ENCODE data around the gene ANXA11. TPM values are rescaled to one million over a fixed set of nuclear protein-coding genes. Genes with fewer than 3 reads are reported as not detected.

ANXA11 gene
- total RNA-seq, 1 donor from 2014 or later, result 231 TPM

DNA sequence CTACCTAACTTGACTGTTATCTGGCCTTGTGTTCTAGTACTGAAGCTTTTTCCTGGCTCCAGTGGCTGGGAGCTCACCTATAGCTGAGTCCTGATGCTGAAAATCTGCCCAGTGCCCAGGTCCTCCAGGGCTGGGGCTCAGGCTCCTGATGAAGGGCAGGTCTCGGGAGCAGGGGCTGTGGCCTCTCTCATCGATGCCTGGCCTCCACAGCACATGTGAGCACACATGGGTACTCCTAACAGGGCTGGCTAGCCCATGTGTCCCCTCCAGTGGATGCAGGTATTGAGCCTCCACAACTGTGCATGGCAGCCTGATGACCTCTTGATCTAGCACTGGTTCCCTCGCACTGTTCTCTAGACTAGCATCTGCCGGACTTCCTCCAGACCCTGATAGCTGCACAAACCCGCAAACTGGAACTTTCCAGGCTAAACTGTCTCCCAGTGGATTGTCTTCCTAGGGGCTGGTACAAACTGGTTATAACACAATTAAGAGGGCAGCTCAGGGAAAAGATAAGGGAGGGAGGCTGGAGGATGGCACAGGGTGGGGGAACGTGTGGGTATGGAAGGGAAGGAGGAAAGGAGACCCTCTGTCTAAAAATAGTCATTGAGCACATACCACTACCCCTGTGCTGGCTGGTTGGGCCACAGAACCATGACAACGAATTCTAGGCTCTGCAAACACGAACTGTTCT is 37.7 kb downstream of the ANXA11 start:
- intact Hi-C loops (cut with micrococcal nuclease), result no loop called here

DNA sequence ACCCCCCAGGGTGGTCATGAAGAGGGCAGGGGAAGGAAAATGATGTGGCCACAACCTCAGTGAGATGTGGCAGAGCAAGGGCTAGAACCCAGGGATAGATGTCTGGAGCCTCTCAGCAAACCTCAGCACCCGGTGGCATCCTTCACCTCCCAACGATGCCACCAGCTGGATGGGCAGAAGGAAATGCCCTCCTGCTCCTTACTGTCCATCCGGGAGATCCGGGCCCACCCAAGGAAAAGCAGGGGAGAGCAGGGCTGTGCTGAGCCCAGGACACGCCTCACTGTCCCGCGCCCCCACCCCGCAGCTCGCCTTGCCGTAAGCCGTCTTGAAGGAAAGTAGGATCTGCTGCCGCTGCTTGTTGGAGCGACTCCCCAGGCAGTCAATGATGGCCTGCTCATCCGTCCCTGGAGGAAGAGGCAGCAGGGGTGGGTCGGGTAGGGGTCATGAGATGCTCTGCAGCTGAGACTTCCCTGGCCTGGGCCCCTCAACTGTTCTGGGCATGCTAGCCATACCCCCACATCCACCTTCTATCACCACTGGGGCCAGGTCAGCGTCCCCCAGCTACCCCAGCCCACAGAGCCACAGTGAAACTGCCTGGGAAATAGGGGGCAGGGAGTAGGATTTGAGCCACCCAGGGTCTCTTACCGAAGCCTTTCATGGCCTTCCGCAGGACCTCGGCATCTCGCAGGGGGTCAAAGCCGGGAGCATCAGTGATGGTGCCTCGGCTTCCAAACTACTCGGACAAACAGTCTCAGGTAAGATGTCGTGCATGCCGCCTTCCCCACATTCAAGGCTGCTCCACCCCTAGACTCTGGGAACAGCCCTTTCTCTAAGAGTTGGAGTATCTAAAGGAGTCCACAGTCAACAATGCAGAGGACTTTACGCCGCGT is 38.5 kb downstream of the ANXA11 start:
- intact Hi-C loops (cut with micrococcal nuclease), result no loop called here

DNA sequence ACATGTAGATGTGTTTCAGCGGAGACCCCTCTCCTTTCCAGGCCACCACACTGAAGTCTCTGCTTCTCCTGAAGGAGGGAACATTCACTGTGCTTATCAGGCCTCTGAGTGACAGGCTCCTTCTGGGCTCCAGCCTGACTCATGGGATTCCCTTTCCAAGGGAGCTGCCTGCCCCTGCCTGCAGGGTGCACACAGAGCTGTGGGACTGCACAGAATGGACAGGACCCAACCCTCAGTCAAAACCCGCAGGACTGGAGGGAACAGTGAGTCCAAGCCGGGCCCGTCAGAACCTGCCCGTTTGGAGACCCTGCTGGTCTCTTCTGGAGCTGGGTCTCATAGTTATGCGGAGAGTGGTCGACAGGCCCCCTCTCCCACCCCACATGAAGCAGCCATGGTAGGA is 40.2 kb downstream of the ANXA11 start:
- intact Hi-C loops (cut with micrococcal nuclease), result no loop called here

DNA sequence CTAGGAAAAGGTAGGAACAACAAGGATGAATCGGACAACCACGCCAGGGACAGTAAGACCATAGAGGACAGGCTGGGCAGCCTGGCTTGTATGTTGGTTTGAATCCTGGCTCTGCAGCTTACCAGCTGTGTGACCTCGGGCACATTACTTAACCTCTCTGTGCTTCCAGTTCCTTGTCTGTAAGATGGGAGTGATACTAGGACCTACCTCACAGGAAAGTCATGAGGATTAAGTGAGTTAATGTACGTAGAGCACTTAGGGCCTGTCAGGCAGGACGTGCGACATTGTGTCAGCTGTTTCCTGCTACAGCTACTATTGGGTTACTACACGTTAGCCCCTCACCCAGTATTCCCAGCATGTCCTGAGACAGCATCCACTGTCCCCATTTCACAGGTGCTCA is 40.7 kb downstream of the ANXA11 start:
- intact Hi-C loops (cut with micrococcal nuclease), result no loop called here

DNA sequence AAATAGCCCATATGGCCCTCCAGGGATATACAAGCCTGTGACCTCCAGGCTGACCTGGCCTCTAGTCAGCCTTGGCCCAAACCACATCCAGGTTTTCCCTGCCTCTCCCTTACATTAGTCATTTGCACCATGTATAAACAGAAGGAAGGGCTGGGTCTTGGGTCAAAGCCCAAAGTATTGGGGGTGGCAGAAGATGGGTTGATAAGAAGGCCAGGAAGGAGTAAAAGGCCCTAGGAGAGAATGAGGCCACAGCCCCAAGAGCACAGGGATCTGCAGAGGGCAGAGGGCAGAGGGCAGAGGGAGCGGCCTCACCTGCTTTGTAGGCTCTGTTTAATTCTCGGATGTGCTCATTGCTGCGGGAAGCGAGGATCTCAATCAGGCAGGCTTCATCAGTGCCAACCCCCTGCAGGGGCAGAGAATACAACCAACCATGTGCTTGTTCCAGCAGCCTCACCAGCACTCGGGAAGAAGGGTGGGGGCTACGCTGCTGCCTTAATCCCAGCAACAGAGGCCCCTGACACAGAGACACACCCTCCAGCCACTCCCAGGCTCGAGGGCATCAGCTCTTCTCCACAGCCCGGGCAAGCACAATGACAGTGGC is 41.5 kb downstream of the ANXA11 start:
- intact Hi-C loops (cut with micrococcal nuclease), result no loop called here

DNA sequence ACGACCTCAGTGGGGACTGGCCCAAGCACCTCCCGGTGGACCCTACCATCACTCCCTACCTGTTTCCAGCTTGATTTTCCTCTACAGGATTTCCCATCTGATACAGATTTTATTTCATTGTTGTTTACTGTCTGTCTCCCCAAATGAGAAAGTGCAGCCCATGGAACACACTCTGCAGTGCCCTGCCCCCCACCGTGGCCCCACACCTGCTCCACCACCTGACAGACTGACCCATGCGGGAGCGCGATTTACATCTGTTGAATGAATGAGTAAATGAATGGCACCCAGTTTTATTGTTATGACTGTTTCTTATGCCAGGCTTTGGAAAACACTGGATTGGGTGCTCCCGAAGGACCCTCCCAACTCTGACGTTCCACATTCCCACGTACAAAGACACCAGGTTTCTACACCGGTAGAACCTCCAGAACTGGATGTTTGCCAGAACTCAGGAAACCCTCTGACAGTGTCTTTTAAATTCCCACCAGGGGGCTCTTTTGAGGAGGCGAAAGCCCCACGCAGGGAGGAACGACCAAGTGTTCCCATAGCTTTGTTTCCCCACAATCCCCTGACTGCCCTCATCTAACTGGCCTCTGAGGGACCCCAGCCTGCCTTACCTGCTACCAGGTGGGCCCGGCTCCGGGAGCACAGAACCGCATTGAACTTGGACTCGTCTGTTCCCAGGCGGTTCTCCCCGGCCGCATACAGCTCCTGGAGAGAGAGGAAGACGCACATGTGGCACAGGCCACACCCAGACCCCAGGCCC is 43.8 kb downstream of the ANXA11 start:
- intact Hi-C loops (cut with micrococcal nuclease), result no loop called here

DNA sequence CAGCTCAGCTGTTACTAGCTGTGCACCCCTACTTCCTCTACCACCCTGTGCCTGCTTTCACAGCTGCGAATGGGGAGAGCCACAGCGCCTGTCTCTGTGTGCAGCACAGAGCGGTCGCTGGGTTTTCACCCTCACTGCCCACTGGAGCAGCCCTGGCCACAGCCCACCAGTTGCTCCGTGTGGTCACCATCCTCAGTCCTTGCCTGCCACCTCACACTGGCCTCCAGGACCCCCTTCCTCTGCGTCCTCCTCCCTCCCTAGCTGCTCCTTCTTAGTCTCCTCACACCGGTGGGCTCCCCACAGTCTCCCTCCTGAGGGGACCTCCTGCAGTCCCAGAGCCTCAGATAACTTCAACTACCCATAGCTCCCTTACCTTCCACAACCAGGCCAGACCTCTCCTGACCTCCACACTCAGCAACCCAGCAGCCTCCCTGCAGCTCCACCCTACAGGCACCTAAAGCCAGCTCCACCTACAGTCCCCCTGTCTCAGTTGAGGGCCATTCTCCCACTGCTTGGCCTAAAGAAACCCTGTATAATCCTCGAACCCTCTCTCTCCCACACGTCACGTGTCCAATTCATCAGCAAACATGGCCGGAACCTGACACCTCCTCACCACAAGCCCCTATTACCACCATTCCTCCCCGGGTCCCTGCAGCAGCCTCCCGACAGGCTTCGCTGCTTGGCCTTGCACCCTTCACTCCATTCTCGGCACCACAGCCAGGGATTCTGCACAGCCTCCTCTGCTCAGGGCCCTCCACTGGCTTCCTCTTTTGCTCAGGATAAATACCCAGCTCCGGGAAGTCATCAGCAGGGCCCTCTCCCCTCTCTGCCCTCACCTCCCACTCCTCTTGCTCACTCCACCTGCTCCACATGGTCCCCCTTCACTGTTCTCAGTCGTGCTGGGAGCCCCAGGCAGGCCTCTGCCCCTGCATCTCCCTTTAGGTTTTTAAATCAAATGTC is 44.7 kb downstream of the ANXA11 start:
- intact Hi-C loops (cut with micrococcal nuclease), result no loop called here

DNA sequence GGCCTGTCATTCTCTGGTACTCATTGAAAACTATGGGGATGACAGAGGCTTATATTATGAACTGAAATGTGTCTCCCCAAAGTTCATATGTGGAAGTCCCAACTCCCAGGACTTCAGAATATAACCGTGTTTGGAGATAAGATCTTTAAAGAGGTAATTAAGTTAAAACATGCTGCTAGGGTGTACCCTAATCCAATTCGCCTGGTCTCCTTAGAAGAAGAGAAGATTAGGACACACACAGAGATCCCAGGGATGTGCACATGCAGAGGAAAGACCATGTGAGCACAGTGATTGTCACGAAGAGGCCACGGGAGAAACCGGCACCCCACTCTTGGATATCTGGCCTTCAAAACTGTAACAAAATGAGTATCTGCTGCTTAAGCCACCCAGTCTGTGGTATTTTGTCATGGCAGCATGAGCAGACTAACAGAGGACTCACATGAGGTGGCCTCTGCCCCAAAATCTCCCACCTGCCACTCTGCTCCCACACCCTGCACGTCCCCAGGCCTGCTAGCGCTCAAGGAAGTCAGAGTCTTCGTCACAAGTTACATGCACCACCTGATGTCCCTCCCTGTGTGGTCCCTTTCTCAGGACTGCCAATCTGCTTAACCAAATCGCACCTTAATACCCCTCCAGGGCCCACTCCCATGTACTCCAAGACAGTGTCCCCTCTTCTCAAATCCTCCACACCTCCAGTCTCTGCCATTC is 46.0 kb downstream of the ANXA11 start:
- intact Hi-C loops (cut with micrococcal nuclease), result loop anchor here (5.0 kb wide), 1 partner anchor 48 kb away; the partner anchor contains the start of gene ANXA11

DNA sequence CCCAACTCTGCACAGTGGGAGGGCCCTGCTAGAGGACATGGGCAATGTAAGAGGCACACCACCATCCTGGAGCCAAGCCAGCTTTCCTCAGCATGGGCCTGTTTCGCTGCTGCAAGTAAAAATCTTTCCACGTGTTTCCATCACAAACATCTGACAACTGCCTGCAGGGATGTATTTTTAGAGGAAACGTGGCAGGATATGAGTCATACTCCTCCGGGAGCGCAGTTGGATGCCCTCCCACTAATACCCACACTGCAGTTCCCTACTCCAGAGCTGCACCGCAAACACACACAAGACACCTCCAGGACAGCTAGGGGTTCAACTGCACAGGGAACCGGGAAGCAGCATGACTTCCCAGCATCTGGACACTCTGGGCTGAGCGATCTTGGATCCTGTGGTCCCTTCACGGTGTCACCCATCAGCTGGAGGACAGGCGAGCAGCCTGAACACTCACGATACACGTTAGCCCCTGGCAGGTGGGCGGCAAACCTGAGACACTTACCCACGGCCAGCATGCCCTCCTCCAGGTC is 46.7 kb downstream of the ANXA11 start:
- intact Hi-C loops (cut with micrococcal nuclease), result loop anchor here (5.0 kb wide), 1 partner anchor 49 kb away; the partner anchor contains the start of gene ANXA11

DNA sequence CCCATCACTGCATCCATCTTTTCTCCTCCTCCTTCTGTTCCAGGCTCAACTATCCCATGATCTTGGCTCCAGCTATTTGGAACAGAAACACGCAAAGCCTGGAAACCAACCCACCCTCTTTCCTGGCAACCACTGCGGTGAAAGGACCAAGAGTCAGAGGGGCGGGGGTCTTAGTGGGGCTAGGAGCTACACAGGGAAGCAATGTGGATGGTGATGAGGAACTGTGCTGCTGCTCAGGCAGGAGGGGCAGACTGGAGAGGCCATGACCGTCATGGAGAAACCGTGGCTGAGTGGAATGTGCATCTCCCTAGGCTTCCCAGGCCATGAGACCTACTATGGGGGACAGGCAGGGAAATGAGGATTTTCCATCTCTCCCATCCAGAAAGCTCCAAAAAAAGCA is 47.2 kb downstream of the ANXA11 start:
- intact Hi-C loops (cut with micrococcal nuclease), result loop anchor here (5.0 kb wide), 1 partner anchor 49 kb away; the partner anchor contains the start of gene ANXA11

DNA sequence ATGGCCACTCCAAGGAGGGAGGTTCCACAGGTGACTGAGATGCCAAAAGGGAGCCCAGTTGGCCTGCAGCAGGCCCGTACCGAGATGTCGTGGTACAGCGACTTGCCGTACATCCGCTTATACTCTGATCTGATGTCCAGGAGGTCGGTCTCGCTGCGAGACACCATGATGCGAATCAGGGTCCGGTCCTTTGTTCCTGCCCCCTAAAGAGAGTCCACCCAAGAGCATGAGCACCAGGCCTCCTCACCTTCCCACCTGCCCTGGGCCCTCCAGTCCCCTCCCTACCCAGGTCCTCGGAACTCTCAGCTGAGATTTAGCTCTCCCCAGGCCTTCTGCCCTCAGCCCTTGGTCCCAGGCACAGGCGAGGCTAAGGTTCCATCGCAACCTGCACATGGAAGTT is 47.8 kb downstream of the ANXA11 start:
- intact Hi-C loops (cut with micrococcal nuclease), result loop anchor here (5.0 kb wide), 1 partner anchor 50 kb away; the partner anchor contains the start of gene ANXA11

DNA sequence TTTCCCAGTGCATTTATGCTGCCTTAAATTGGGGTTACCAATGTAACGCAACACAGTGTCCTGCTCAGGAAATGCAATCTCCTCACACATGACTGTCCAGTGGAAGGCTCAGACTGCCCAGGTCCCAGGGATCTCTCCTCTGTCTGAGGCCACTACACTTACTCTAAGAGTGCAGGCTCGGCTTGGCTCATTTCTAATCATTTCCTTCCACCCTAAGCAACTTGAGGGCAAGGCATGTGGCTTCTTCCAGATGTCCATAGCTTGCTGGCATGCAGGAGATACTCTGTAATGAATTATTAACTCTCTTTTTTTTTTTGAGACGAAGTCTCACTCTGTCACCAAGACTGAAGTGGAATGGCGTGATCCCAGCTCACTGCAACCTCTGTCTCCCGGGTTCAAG is 49.1 kb downstream of the ANXA11 start:
- intact Hi-C loops (cut with micrococcal nuclease), result loop anchor here (5.0 kb wide), 1 partner anchor 51 kb away; the partner anchor contains the start of gene ANXA11

DNA sequence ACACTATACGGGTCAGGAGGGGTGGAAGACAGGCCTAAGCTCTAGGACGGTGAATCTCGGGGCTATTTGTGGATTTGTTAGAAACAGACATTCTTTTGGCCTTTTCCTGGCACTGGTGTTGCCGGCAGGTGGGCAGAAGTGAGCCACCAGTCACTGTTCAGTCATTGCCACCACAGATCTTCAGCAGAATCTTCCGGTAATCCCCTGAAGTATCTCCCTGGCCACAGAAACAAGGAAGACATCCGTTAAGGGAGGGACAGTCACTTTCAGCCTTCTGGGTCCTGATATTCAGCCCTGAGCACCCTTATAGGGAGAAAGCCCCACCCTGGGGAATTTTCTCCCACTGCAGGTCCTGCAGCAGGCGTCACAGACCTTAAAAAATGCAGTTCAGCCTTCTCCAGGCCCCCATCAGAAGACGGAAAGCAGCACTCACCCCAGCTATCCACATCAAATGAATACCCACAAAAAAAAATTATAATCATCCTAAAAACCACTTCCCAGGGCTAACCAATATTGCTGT is 49.6 kb downstream of the ANXA11 start:
- intact Hi-C loops (cut with micrococcal nuclease), result loop anchor here (5.0 kb wide), 1 partner anchor 52 kb away; the partner anchor contains the start of gene ANXA11

DNA sequence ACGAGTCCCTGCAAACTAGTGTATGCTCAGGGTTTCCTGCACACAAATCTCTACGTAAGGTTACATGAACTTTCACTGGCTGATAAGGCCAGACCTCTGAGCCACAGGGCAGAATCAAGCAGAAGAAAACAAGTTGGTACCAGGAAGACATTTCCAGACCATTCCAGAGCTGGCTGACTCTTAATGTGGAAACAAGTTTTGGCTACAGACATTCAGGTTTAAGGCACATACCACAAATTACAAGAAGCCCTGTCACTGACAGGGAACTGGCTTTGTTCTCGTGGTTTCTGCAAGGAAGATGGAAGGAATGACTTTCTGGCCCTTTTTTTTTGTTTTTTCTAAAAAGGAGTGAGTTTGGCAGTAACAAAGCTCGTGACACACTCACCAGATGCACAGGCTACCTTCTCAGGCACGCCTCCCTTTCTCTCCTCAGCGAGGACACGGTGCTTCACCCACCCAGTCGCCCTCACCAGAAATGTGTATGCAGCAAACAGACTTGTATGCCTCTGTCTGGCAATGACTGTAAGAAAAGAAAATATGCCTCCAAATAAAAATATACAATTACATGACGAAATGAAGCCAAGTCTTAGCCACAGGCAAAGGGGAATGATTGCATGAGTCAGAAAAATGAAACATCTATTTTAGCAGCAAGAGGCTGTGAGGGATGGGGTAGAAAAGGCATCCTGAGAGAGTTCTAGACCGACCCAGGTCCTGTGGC is 50.2 kb downstream of the ANXA11 start:
- intact Hi-C loops (cut with micrococcal nuclease), result loop anchor here (5.0 kb wide), 1 partner anchor 52 kb away; the partner anchor contains the start of gene ANXA11

DNA sequence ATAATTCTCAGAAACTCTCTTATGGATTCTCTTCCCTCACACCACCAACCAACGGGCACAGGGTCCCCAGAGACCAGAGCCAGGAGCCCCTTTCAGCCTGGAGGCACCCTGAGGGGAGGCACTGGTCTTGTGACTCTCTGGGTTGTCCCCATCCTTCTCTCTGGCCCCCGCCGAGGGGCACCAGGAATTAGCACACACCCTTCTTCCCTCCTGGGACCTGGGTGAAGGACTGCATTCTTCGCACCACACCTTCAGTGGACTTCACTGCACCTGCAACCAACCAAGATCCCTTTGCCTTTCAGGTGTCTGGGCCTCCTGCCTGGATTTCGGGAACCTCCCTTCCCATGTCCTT is 50.7 kb downstream of the ANXA11 start:
- intact Hi-C loops (cut with micrococcal nuclease), result no loop called here

DNA sequence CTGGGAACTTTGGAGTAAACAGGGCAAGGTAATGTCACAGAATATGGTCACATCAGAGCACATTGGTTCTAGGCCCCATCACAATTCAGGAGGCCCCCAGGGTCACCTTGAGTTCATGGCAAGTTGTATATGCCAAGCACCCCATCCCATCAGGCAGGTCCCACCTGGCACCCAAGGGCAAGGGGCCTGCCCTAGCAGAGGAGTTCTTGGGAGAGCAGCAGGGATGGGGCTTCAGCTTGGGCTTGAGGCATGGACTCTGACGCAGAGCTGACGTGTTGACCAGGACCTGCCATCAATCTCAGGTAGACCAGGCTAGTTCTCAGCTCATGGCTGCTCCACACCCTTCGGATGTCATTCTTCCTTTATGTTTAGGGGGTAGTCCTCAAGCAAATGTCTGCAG is 51.9 kb downstream of the ANXA11 start:
- intact Hi-C loops (cut with micrococcal nuclease), result no loop called here

DNA sequence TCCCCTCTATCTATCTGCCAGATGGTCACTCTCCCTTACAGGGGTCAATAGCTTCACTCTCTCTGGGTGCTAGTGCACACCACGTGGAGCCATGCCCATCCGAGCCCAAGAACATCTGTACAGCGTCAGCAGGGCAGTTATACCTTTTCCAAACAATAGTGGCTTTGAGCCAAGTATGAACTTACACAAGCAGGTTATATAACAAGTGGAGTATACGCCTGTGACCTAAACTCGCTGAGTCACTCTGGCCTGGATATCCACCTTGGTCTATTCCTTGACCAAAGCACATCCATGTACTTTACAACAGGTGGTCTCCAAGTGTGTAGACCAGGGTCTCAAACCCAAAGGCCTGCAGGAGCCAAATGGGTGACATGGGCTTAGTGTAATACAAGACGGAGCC is 52.5 kb downstream of the ANXA11 start:
- intact Hi-C loops (cut with micrococcal nuclease), result no loop called here

DNA sequence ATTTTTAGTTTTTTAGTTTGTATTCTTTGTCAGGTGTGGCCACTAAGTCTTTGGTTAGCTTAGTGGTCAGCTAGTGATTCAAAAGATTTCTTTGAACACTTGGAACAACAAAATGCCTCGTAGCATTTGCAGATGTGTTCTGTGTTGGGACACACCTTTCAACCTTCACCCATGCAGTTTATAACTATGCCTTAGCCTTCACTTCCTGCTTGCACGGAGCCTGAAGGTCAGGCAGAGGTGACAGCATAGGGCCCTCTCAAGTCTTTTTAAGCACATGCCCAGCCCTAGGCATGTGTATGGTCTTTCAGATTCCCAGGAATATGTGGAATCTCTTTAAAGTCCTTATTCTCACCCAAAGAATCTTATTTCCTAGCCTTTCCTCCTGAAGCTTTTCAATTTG is 55.2 kb downstream of the ANXA11 start:
- intact Hi-C loops (cut with micrococcal nuclease), result no loop called here
